Measurements from ENCODE around the gene DYNLT3.

DNA sequence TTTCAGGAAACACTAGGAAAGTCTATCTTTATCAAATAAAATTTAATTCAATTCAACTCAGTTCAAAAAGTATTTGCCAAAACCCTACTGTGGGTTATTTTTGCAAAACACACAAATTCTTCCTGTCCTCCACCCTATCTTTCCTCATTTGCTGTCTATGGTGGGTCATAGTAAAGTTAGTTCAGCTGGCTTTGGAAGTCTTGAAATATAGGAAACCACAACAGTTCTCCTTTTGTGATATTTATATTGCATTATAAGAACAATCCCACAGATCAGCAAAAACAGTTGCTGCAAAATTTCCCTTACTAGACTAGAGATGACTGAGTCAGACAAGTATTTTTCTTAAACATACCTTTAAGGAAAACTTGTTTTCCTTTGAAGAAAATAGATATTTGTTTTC is 45.3 kb downstream of the DYNLT3 start:
- TF ChIP-seq EZH2phosphoT487 (IDR thresholded peaks at IDR 0.05; ENCODE audit: insufficient read depth, low read depth) (no peak), EZH2 (IDR thresholded peaks at IDR 0.05; ENCODE audit: insufficient read depth, poor library complexity, severe bottlenecking) (no peak)
